ENCODE results near the gene SLC7A1. TPM values are rescaled to one million over a fixed set of nuclear protein-coding genes. Genes with fewer than 3 reads are reported as not detected.

Gene SLC7A1
- total and polyA plus RNA-seq, 2 experiments from 2014 or later, result 23.0 to 74.7 TPM

DNA sequence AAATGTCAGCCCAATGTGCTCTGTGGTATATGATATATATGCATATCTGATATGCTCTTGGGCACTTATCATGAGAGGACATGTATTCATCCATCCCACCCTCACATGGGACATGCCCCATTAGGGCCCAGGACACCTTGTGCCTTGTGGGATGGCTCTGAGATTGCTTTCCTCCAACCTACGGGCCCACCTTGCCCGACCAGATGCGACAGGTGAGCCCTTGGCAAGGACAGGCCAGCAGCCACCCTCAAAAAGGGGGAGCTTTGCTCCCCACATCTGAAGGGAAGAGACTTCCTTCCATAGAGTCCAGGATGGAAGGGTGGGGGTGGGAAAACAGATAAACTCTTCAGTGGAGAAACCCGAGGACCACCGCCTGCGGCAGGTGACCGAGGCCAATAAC lies 58.6 kb downstream of the SLC7A1 start:
- Histone ChIP-seq H3K27me3 (ENCODE audit: insufficient read depth) (no peaks in the 10 kb centered on the region), H4K20me1 (replicated peaks; ENCODE audit: insufficient read depth) (peaks cover 45% of the 10 kb centered on the region), H3K36me3 (ENCODE audit: insufficient read depth) (peaks cover 29% of the 10 kb centered on the region; the same call in 1 of the 2 replicates), H3F3A (replicated peaks; ENCODE audit: low read depth) (no peaks in the 10 kb centered on the region), H3K79me2 (replicated peaks; ENCODE audit: insufficient read depth) (peaks cover 83% of the 10 kb centered on the region), H3K4me1 (ENCODE audit: insufficient read depth) (peaks cover 25% of the 10 kb centered on the region), H3K27ac (ENCODE audit: low read depth) (no peak overlapping the region), H2AFZ (no peak overlapping the region), H3K4me3 (no peak overlapping the region), H3K4me2 (no peak overlapping the region), H3K9me2 (ENCODE audit: insufficient read depth) (no peaks in the 10 kb centered on the region)
- Mint-ChIP-seq H3K27ac (no peak overlapping the region), H3K4me1 (peaks cover 38% of the 10 kb centered on the region), H3K9me3 (no peaks in the 10 kb centered on the region), H3K36me3 (ENCODE audit: low read depth) (peaks cover 60% of the 10 kb centered on the region), H3K4me3 (no peak overlapping the region), H3K27me3 (ENCODE audit: insufficient read depth, low read depth, poor library complexity) (peaks cover 4% of the 10 kb centered on the region)
- DNase-seq (ENCODE audit: low spot score) (no peak), ATAC-seq (no peak)
- TF ChIP-seq EZH2phosphoT487 (IDR thresholded peaks at IDR 0.05; ENCODE audit: unreplicated experiment), result no peak
- no peak for TF ChIP-seq STAT1 (IDR thresholded peaks at IDR 0.05; ENCODE audit: unreplicated experiment)
- no peak for TF ChIP-seq POLR2AphosphoS5 (IDR thresholded peaks at IDR 0.05; ENCODE audit: low read depth)
- no peak for TF ChIP-seq JUNB (IDR thresholded peaks at IDR 0.05; ENCODE audit: unreplicated experiment)

DNA sequence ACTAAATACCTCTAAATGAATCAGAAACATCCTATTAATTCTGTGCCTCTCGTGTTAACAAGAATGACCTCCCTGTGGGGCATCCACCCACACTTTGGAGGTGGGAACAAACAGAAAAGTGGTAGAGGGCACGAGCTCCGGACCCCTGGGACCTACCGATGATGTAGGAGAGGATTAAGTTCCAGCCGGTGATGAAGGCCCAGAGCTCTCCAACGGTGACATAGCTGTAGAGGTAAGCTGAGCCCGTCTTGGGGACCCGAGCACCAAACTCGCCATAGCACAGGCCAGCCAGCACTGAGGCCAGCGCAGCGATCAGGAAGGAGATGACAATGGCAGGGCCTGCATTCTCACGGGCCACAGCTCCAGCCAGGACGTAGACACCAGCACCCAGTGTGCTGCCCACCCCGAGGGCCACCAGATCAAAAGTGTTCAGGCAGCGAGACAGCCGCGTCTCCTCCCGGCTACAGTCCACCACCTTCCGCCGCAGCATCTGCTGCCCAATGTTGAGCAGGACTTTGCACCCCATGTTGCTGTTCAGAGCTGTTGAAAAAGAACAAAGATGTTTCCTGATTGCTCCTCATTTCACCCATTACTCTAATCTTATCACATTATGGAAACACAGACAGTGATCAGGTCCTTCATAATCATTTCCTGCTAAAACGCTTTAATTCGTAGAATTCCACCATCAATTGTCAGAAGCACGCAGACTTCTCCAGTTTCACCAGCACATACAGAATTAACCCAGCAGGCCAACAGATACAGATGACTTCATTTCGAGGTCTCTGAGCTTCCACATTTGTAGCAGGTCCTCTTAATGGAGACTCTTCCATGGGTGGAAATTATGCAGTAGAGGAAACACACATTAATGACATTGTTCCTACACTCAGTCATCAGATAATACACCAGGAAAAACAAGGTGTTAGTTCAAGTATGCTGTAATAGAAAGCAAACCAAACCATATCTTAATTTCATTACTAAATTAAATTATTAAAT lies 59.5 kb downstream of the SLC7A1 start:
- DNase-seq (ENCODE audit: low spot score), result no peak
- Histone ChIP-seq H3K27me3 (ENCODE audit: insufficient read depth) (no peaks in the 10 kb centered on the region), H3K4me2 (no peak overlapping the region), H3F3A (replicated peaks; ENCODE audit: low read depth) (no peaks in the 10 kb centered on the region), H3K27ac (ENCODE audit: low read depth) (no peak overlapping the region), H3K9me2 (ENCODE audit: insufficient read depth) (no peaks in the 10 kb centered on the region), H3K4me3 (no peak overlapping the region), H2AFZ (no peak overlapping the region), H4K20me1 (replicated peaks; ENCODE audit: insufficient read depth) (peaks cover 41% of the 10 kb centered on the region), H3K4me1 (ENCODE audit: insufficient read depth) (peaks cover 21% of the 10 kb centered on the region), H3K79me2 (replicated peaks; ENCODE audit: insufficient read depth) (peaks cover 76% of the 10 kb centered on the region), H3K36me3 (ENCODE audit: insufficient read depth) (peaks cover 38% of the 10 kb centered on the region; the same call in 1 of the 2 replicates)
- Mint-ChIP-seq H3K9me3 (no peaks in the 10 kb centered on the region), H3K4me1 (peaks cover 31% of the 10 kb centered on the region), H3K27ac (no peak overlapping the region; the same call in 1 of the 2 replicates), H3K36me3 (ENCODE audit: low read depth) (peaks cover 60% of the 10 kb centered on the region), H3K4me3 (no peak overlapping the region), H3K27me3 (ENCODE audit: insufficient read depth, low read depth, poor library complexity) (peaks cover 4% of the 10 kb centered on the region)
- no peak for ATAC-seq
- TF ChIP-seq, protein P1, sequence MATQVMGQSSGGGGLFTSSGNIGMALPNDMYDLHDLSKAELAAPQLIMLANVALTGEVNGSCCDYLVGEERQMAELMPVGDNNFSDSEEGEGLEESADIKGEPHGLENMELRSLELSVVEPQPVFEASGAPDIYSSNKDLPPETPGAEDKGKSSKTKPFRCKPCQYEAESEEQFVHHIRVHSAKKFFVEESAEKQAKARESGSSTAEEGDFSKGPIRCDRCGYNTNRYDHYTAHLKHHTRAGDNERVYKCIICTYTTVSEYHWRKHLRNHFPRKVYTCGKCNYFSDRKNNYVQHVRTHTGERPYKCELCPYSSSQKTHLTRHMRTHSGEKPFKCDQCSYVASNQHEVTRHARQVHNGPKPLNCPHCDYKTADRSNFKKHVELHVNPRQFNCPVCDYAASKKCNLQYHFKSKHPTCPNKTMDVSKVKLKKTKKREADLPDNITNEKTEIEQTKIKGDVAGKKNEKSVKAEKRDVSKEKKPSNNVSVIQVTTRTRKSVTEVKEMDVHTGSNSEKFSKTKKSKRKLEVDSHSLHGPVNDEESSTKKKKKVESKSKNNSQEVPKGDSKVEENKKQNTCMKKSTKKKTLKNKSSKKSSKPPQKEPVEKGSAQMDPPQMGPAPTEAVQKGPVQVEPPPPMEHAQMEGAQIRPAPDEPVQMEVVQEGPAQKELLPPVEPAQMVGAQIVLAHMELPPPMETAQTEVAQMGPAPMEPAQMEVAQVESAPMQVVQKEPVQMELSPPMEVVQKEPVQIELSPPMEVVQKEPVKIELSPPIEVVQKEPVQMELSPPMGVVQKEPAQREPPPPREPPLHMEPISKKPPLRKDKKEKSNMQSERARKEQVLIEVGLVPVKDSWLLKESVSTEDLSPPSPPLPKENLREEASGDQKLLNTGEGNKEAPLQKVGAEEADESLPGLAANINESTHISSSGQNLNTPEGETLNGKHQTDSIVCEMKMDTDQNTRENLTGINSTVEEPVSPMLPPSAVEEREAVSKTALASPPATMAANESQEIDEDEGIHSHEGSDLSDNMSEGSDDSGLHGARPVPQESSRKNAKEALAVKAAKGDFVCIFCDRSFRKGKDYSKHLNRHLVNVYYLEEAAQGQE (IDR thresholded peaks at IDR 0.05; ENCODE audit: unreplicated experiment), result no peak
- TF ChIP-seq, protein P2, sequence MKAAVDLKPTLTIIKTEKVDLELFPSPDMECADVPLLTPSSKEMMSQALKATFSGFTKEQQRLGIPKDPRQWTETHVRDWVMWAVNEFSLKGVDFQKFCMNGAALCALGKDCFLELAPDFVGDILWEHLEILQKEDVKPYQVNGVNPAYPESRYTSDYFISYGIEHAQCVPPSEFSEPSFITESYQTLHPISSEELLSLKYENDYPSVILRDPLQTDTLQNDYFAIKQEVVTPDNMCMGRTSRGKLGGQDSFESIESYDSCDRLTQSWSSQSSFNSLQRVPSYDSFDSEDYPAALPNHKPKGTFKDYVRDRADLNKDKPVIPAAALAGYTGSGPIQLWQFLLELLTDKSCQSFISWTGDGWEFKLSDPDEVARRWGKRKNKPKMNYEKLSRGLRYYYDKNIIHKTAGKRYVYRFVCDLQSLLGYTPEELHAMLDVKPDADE (IDR thresholded peaks at IDR 0.05), result no peak
- no peak for TF ChIP-seq POLR2AphosphoS5 (IDR thresholded peaks at IDR 0.05; ENCODE audit: low read depth)
- no peak for TF ChIP-seq ZNF114 (CRISPR knock-in tag; IDR thresholded peaks at IDR 0.05)
- TF ChIP-seq ZNF331 (CRISPR knock-in tag; IDR thresholded peaks at IDR 0.05; ENCODE audit: low read depth), result no peak
- no peak for TF ChIP-seq NANOG (IDR thresholded peaks at IDR 0.05; ENCODE audit: borderline replicate concordance)
- no peak for TF ChIP-seq JUNB (IDR thresholded peaks at IDR 0.05; ENCODE audit: unreplicated experiment)
- no peak for TF ChIP-seq CREB1 (CRISPR knock-in tag; IDR thresholded peaks at IDR 0.05; ENCODE audit: low read depth)
